Vagina (tissue), 2 donors: ENCODE results near the gene ABAT.

ENCODE experiments used
- POLR2A ChIP-seq, 2 donors: fragments of 450-650 bp; IDR thresholded peaks; one replicate each; pipeline ENCODE4 v1.6.1; 2017; ENCODE audit warnings: antibody characterized with exemption in 2 of 2, mild to moderate bottlenecking in 2 of 2, moderate library complexity in 2 of 2
- POLR2AphosphoS5 ChIP-seq, 2 donors: sonication (generic); formaldehyde crosslinking; IDR thresholded peaks; one replicate each; pipeline ENCODE4 v1.9.0; 2017; ENCODE audit warnings: antibody characterized with exemption in 2 of 2, mild to moderate bottlenecking in 2 of 2, low read depth in 1 of 2; ENCODE audit not compliant: insufficient read depth in 1 of 2
- TF ChIP-seq, protein P1 (sequence below), 3 experiments: fragments of 450-650 bp in 2 of 3; fragments of 200-600 bp in 1 of 3; sonication (generic) in 1 of 3; IDR thresholded peaks; one replicate each; pipeline ENCODE4 v1.5.1; 2017 to 2019; ENCODE audit warnings: antibody characterized with exemption in 3 of 3, mild to moderate bottlenecking in 2 of 3, moderate library complexity in 2 of 3

DNA sequence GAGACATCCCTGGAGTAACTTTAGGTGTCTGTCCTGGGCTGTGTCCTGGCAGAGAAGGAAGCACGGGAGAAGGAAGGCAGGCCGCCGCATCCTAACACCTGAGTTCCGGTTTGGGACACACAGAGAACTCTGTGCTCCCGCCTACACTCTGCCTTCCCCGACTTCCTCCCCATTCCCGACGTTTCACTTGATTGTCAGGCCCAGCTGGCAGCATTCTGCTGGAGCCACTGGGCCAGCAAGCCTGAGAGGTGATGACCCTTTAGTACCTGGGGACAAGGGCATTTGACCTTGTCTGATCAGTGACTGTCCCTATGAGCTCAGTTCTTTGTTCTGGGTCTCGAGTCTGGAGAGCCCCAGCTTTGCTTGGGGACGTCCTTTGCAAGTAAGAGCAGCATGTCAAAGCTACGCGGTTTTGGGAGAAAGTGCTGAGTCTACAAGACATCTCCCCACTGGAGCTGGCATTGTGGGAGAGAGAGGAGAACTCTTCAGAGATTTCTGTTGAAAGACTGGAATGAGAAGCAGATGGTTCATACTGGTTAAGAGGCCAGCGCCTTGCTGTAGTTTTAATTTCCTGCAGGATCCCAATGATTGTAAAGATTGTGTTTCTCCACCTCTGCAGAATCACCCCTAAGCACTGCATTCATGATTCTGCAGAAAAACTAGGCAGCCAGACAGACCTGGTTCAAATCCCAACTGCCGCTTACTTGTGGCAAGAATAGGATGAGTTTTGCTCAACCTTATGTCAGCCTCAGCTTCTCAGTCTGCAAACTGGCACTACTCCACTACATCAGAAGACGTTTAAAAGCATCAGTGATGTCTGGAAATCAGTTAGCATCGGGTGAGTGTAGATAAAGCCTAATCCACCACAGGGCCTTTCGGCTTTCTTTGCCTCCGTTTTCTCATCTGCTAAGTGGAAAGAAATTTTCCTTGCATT lies 20.6 kb downstream of the ABAT start:
- TF ChIP-seq, protein P1, sequence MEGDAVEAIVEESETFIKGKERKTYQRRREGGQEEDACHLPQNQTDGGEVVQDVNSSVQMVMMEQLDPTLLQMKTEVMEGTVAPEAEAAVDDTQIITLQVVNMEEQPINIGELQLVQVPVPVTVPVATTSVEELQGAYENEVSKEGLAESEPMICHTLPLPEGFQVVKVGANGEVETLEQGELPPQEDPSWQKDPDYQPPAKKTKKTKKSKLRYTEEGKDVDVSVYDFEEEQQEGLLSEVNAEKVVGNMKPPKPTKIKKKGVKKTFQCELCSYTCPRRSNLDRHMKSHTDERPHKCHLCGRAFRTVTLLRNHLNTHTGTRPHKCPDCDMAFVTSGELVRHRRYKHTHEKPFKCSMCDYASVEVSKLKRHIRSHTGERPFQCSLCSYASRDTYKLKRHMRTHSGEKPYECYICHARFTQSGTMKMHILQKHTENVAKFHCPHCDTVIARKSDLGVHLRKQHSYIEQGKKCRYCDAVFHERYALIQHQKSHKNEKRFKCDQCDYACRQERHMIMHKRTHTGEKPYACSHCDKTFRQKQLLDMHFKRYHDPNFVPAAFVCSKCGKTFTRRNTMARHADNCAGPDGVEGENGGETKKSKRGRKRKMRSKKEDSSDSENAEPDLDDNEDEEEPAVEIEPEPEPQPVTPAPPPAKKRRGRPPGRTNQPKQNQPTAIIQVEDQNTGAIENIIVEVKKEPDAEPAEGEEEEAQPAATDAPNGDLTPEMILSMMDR (IDR thresholded peaks at IDR 0.05), result no peak
- no peak for TF ChIP-seq POLR2A (IDR thresholded peaks at IDR 0.05)
- no peak for TF ChIP-seq POLR2AphosphoS5 (IDR thresholded peaks at IDR 0.05; ENCODE audit: insufficient read depth in 1 of 2, low read depth in 1 of 2)
